Left lung (tissue), 10 donors: ENCODE data around the gene METTL22. TPM values are rescaled to one million over a fixed set of nuclear protein-coding genes. Genes with fewer than 3 reads are reported as not detected.

Experiments
- ATAC-seq: fragments of 200-7000 bp; cut with Tn5 transposase; one replicate; pipeline ENCODE4 v1.9.1; 2020; ENCODE audit warnings: moderate library complexity
- DNase-seq, 4 donors: peaks; one replicate each; pipeline ENCODE4 v3.0.0-alpha.2; 2013 to 2020
- H3K27ac ChIP-seq, 2 donors: fragments of 200-600 bp; sonication (generic) in 1 of 2; one replicate each; pipeline versions ENCODE4 v1.5.0 to v1.8.0; 2020 to 2021
- H3K27me3 ChIP-seq, 2 donors: fragments of 200-600 bp; sonication (generic) in 1 of 2; one replicate each; pipeline versions ENCODE4 v1.5.0 to v1.8.0; 2020 to 2021
- H3K36me3 ChIP-seq, 2 donors: fragments of 200-600 bp; sonication (generic) in 1 of 2; one replicate each; pipeline versions ENCODE4 v1.5.0 to v1.8.0; 2020 to 2021
- H3K4me1 ChIP-seq, 2 donors: fragments of 200-600 bp; one replicate each; pipeline ENCODE4 v1.8.0; 2021
- H3K4me3 ChIP-seq, 2 donors: fragments of 200-600 bp; sonication (generic) in 1 of 2; one replicate each; pipeline versions ENCODE4 v1.5.0 to v1.8.0; 2020 to 2021; ENCODE audit warnings: mild to moderate bottlenecking in 1 of 2
- H3K9me3 ChIP-seq, 2 donors: fragments of 200-600 bp; sonication (generic) in 1 of 2; one replicate each; pipeline versions ENCODE4 v1.5.0 to v1.8.0; 2020 to 2021
- CTCF ChIP-seq, 2 donors: fragments of 200-600 bp; sonication (generic) in 1 of 2; IDR thresholded peaks; one replicate each; pipeline versions ENCODE4 v1.5.0 to v1.8.0; 2021; ENCODE audit warnings: antibody characterized with exemption in 2 of 2
- intact Hi-C, 2 donors: fragments of 100-400 bp; cut with DNase I; formaldehyde crosslinking; loops; one replicate each; pipeline versions ENCODE4 v1.11.2 to v1.14.2; 2022
- polyA plus RNA-seq, 6 donors: library from polyadenylated mRNA; unstranded; fragments of 120-200 nt; gene quantifications; one replicate each; pipeline ENCODE4 v1.2.1, GENCODE V29; 2013; ENCODE audit not compliant: insufficient read length in 6 of 6
- total RNA-seq, 2 donors: library from RNA; stranded (reverse); fragmentation: NEBNext Ultra II Directional; extraction: Animal tissue kit (Norgen Biotek cat#: 25700); gene quantifications; one replicate each; pipeline ENCODE4 v1.2.1, GENCODE V29; 2021
- donor health status: DM: no; HTN: yes; CAD: no.
- donor health status: DM: no; HTN: no; CAD: no.

METTL22 gene
- total and polyA plus RNA-seq, 8 donors = 25.9 to 43.5 (median 29.4) TPM

GRCh38 chr16:8665529-8665928 lies 44.0 kb downstream of the METTL22 start:
- H3K27me3 ChIP-seq = no peaks in the 10 kb centered on the region
- H3K36me3 ChIP-seq = peaks cover 0 to 33% of the 10 kb centered on the region in 2 donors
- ATAC-seq (no peak), DNase-seq (no peak)
- no peak overlapping the region for H3K27ac ChIP-seq
- H3K4me3 ChIP-seq = no peak overlapping the region
- no peak for TF ChIP-seq CTCF (IDR thresholded peaks at IDR 0.05)
- intact Hi-C loops = loop anchor here (10.0 kb wide), 2 partner anchors 129 to 209 kb away; partner anchors contain the start of genes PMM2 (in 1 of the 2) and TMEM186 (in 1 of the 2)
- no peaks in the 10 kb centered on the region for H3K9me3 ChIP-seq
- no peaks in the 10 kb centered on the region for H3K4me1 ChIP-seq

- H3K36me3 ChIP-seq = peaks cover 0 to 33% of the 10 kb centered on the region in 2 donors
- H3K27me3 ChIP-seq = no peaks in the 10 kb centered on the region
- H3K9me3 ChIP-seq = no peaks in the 10 kb centered on the region
- intact Hi-C loops = loop anchor here (10.0 kb wide), 2 partner anchors 127 to 207 kb away; partner anchors contain the start of genes PMM2 (in 1 of the 2) and TMEM186 (in 1 of the 2)
- DNase-seq (no peak), ATAC-seq (no peak)
- TF ChIP-seq CTCF (IDR thresholded peaks at IDR 0.05) = no peak
- no peaks in the 10 kb centered on the region for H3K4me1 ChIP-seq
- no peak overlapping the region for H3K4me3 ChIP-seq
- H3K27ac ChIP-seq = no peak overlapping the region
These were observed 46.0 kb downstream of the METTL22 start for GRCh38 chr16:8667492-8667891.

GRCh38 chr16:8668113-8668512 lies 46.6 kb downstream of the METTL22 start:
- no peak for TF ChIP-seq CTCF (IDR thresholded peaks at IDR 0.05)
- intact Hi-C loops = loop anchor here (10.0 kb wide), 2 partner anchors 127 to 207 kb away; partner anchors contain the start of genes PMM2 (in 1 of the 2) and TMEM186 (in 1 of the 2)

GRCh38 chr16:8669481-8669880 lies 48.0 kb downstream of the METTL22 start:
- no peak overlapping the region for H3K4me3 ChIP-seq
- intact Hi-C loops = loop anchor here (10.0 kb wide), 2 partner anchors 125 to 205 kb away; partner anchors contain the start of genes PMM2 (in 1 of the 2) and TMEM186 (in 1 of the 2)
- no peak for DNase-seq
- no peak overlapping the region for H3K27ac ChIP-seq
- H3K27me3 ChIP-seq = no peaks in the 10 kb centered on the region
- no peaks in the 10 kb centered on the region for H3K9me3 ChIP-seq
- peaks cover 0 to 28% of the 10 kb centered on the region in 2 donors for H3K36me3 ChIP-seq
- no peak for TF ChIP-seq CTCF (IDR thresholded peaks at IDR 0.05)
- peaks cover 0 to 6% of the 10 kb centered on the region in 2 donors for H3K4me1 ChIP-seq
- ATAC-seq = no peak

More at GRCh38 chr16:8668113-8668512, 46.6 kb downstream of the METTL22 start:
- DNase-seq = no peak
- ATAC-seq = no peak
- Histone ChIP-seq H3K4me3 (no peak overlapping the region), H3K36me3 (peaks cover 0 to 33% of the 10 kb centered on the region in 2 donors), H3K9me3 (no peaks in the 10 kb centered on the region), H3K27ac (no peak overlapping the region), H3K4me1 (no peaks in the 10 kb centered on the region), H3K27me3 (no peaks in the 10 kb centered on the region)

GRCh38 chr16:8670014-8670560 lies 48.6 kb downstream of the METTL22 start:
- H3K36me3 ChIP-seq = peaks cover 0 to 22% of the 10 kb centered on the region in 2 donors
- H3K27me3 ChIP-seq = no peaks in the 10 kb centered on the region
- ATAC-seq = no peak
- peaks cover 5 to 11% of the 10 kb centered on the region in 2 donors for H3K4me1 ChIP-seq
- no peak overlapping the region for H3K4me3 ChIP-seq
- H3K27ac ChIP-seq = no peak overlapping the region
- TF ChIP-seq CTCF (IDR thresholded peaks at IDR 0.05) = no peak
- intact Hi-C loops = no loop called here
- DNase-seq = no peak
- no peaks in the 10 kb centered on the region for H3K9me3 ChIP-seq
